Fibroblast of lung (primary cell): ENCODE data around the gene NATD1.

ENCODE experiments used
- EZH2 ChIP-seq: IDR thresholded peaks from 2 replicates; pipeline ENCODE4 v1.5.1; 2012; ENCODE audit warnings: low read length, control low read depth, mild to moderate bottlenecking; ENCODE audit errors: missing control alignments
- TF ChIP-seq, protein P1 (sequence below), 2 donors: IDR thresholded peaks in 1 of 2; conservative IDR thresholded peaks in 1 of 2; 1 replicate in 1 of 2; 2 replicates in 1 of 2; pipeline ENCODE4 v1.5.1; 2011 to 2012; ENCODE audit warnings: low read length in 2 of 2, control low read depth in 1 of 2, inconsistent platforms in 1 of 2, low read depth in 1 of 2, mild to moderate bottlenecking in 1 of 2

DNA sequence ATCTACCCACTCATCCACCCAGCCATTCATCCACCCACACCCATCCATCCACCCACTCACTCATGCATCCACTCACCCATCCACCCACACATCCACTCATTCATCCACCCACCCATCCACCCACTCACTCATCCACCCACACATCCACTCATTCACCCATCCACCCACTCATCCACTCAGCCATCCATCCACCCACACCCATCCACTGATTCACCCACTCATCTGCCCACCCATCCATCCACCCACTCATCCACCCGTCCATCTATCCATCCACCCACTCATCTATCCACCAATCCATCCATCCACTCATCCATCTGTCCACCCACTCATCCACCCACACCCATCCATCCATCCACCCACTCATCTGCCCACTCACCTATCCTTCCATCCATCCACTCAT is 17.3 kb downstream of the NATD1 start:
- TF ChIP-seq, protein P1, sequence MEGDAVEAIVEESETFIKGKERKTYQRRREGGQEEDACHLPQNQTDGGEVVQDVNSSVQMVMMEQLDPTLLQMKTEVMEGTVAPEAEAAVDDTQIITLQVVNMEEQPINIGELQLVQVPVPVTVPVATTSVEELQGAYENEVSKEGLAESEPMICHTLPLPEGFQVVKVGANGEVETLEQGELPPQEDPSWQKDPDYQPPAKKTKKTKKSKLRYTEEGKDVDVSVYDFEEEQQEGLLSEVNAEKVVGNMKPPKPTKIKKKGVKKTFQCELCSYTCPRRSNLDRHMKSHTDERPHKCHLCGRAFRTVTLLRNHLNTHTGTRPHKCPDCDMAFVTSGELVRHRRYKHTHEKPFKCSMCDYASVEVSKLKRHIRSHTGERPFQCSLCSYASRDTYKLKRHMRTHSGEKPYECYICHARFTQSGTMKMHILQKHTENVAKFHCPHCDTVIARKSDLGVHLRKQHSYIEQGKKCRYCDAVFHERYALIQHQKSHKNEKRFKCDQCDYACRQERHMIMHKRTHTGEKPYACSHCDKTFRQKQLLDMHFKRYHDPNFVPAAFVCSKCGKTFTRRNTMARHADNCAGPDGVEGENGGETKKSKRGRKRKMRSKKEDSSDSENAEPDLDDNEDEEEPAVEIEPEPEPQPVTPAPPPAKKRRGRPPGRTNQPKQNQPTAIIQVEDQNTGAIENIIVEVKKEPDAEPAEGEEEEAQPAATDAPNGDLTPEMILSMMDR (conservative IDR thresholded peaks at IDR 0.05 in 1 of 2, IDR thresholded peaks at IDR 0.05 in 1 of 2; ENCODE audit: low read depth in 1 of 2, low read length in 2 of 2), result no peak
- TF ChIP-seq EZH2, result no peak
